Measurements from ENCODE around the gene SOX3. TPM values are rescaled to one million over a fixed set of nuclear protein-coding genes. Genes with fewer than 3 reads are reported as not detected.

Gene SOX3
- total and polyA plus RNA-seq, 9 of the 15 experiments (the other 6 are each of a cell fraction or from before 2014, with no cell fraction given) = not detected

- ChIA-PET POLR2A (no interaction called here), CTCF (ENCODE audit: low intra/inter-chr PET ratio) (no interaction called here)
- Histone ChIP-seq H3K27me3 (ENCODE audit: control insufficient read depth in 2 of 2, insufficient read depth in 2 of 2, low read length in 2 of 2) (no peaks in the 10 kb centered on the region; a peak in 1 of 5 replicates), H3K36me3 (ENCODE audit: control insufficient read depth, insufficient read depth, low read length) (no peaks in the 10 kb centered on the region), H3K79me2 (ENCODE audit: control insufficient read depth, insufficient read depth, low read length) (no peaks in the 10 kb centered on the region), H4K20me1 (replicated peaks; ENCODE audit: control insufficient read depth, insufficient read depth, low read length) (no peaks in the 10 kb centered on the region), H2AFZ (ENCODE audit: low read depth, low read length) (no peak overlapping the region), H3K9me1 (ENCODE audit: control insufficient read depth, insufficient read depth, low read length) (no peaks in the 10 kb centered on the region), H3K27ac (ENCODE audit: extremely low read depth, low read depth, low read length) (no peak overlapping the region), H3K4me2 (ENCODE audit: insufficient read depth, low read length) (no peak overlapping the region), H3K4me3 (no peak overlapping the region), H3K9ac (ENCODE audit: insufficient read depth in 1 of 2, low read depth in 2 of 2, low read length in 2 of 2) (no peak overlapping the region), H3K4me1 (replicated peaks in 1 of 2; ENCODE audit: control insufficient read depth in 2 of 2, insufficient read depth in 2 of 2, low read length in 2 of 2) (no peaks in the 10 kb centered on the region), H3K9me3 (replicated peaks; ENCODE audit: control insufficient read depth, insufficient read depth, low read depth, low read length) (no peaks in the 10 kb centered on the region)
- TF ChIP-seq ZNF75A (CRISPR knock-in tag; IDR thresholded peaks at IDR 0.05) (no peak), HDAC3 (IDR thresholded peaks at IDR 0.05; ENCODE audit: borderline replicate concordance, partially characterized antibody) (no peak), NFRKB (IDR thresholded peaks at IDR 0.05; ENCODE audit: low read depth) (no peak), TAF1 (IDR thresholded peaks at IDR 0.05; ENCODE audit: control insufficient read depth, extremely low read depth, insufficient read depth, low read length, severe bottlenecking) (no peak), ZNF57 (CRISPR knock-in tag; IDR thresholded peaks at IDR 0.05) (no peak), RNF219 (CRISPR knock-in tag; IDR thresholded peaks at IDR 0.05) (no peak), ASH1L (IDR thresholded peaks at IDR 0.05; ENCODE audit: borderline replicate concordance, low read depth, partially characterized antibody) (no peak), MAFK (IDR thresholded peaks at IDR 0.05; ENCODE audit: low read length) (no peak), ZNF76 (CRISPR knock-in tag; IDR thresholded peaks at IDR 0.05; ENCODE audit: borderline replicate concordance) (no peak)
- DNase-seq (ENCODE audit: extremely low read depth in 1 of 4, low spot score in 3 of 4) (no peak), ATAC-seq (no peak), FAIRE-seq (no peak)
- intact Hi-C loops (cut with micrococcal nuclease) = no loop called here
- WGBS (ENCODE audit: insufficient coverage, low coverage, missing lambda C conversion rate) = 2% methylated on average over 8 of the region's 16 CpGs
- no TSS peak for BruUV-seq (replicated peaks)
- in situ Hi-C loops (cut with MboI) = no loop called here
These were observed 4.1 kb upstream of the SOX3 start for GRCh38 chrX:140508958-140509357.
